Endothelial cell (in vitro differentiated cells): ENCODE data around the gene OR7D4. TPM values are rescaled to one million over a fixed set of nuclear protein-coding genes. Genes with fewer than 3 reads are reported as not detected.

Experiments
- DNase-seq: peaks from one replicate; pipeline ENCODE4 v3.0.0; 2021; ENCODE audit warnings: low spot score
- H3K27ac Mint-ChIP-seq: one replicate; pipeline ENCODE4 v1.8.0; 2021; ENCODE audit warnings: mixed read lengths, inconsistent platforms; ENCODE audit not compliant: unreplicated experiment
- H3K27me3 Mint-ChIP-seq: one replicate; pipeline ENCODE4 v1.8.0; 2021; ENCODE audit warnings: mild to moderate bottlenecking, moderate library complexity, mixed read lengths, inconsistent platforms; ENCODE audit not compliant: unreplicated experiment
- H3K36me3 Mint-ChIP-seq: one replicate; pipeline ENCODE4 v1.8.0; 2021; ENCODE audit warnings: mild to moderate bottlenecking, low read depth, mixed read lengths, inconsistent platforms; ENCODE audit not compliant: unreplicated experiment
- H3K4me1 Mint-ChIP-seq: one replicate; pipeline ENCODE4 v1.8.0; 2021; ENCODE audit warnings: mild to moderate bottlenecking, mixed read lengths, inconsistent platforms; ENCODE audit not compliant: unreplicated experiment
- H3K4me3 Mint-ChIP-seq: one replicate; pipeline ENCODE4 v1.8.0; 2021; ENCODE audit warnings: mild to moderate bottlenecking, mixed read lengths, inconsistent platforms; ENCODE audit not compliant: unreplicated experiment
- H3K9me3 Mint-ChIP-seq: one replicate; pipeline ENCODE4 v1.8.0; 2021; ENCODE audit warnings: mixed read lengths, inconsistent platforms; ENCODE audit not compliant: unreplicated experiment
- total RNA-seq: library from RNA; stranded (reverse); fragmentation: NEBNext Ultra II Directional; extraction: Animal tissue kit (Norgen Biotek cat#: 25700); gene quantifications from one replicate; pipeline ENCODE4 v1.2.1, GENCODE V29; 2021; ENCODE audit not compliant: unreplicated experiment
- TF ChIP-seq, protein P1 (sequence below): fragments of 200-600 bp; sonication (generic); IDR thresholded peaks from one replicate; pipeline ENCODE4 v1.5.0; 2021; ENCODE audit warnings: antibody characterized with exemption; ENCODE audit not compliant: unreplicated experiment

OR7D4 gene
- total RNA-seq, 1 donor from 2014 or later: not detected

DNA sequence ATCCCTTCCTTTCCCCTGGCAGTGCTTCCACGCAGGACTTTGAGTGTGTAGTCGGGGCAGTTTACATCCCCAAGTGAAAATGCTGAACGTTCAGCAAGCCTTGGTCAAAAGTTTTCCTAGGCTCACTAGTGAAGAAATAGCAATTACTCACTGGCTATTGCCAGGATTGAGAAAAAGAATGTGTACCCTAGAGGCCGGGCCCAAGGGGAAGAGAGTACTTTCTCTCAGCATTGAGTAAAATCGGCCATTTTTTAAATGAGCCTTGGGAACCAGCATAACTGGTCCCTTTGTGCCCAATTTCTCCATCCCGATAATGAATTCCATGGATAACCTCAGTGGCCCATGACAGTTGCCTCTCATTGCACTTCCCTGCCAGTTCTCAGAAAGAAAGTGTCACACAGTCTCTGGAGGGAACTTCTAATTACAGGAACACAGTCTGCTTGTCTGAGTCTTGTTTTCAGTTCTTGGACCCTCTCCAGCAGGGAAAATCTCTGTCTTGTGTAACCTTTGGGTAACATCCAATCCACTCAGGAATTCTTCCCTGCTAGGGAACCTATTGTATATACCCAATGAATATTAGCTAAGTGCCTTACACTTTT lies 47.9 kb downstream of the OR7D4 start:
- H3K4me3 Mint-ChIP-seq: no peak overlapping the region
- no peak for DNase-seq
- peaks cover 19% of the 10 kb centered on the region for H3K9me3 Mint-ChIP-seq
- no peaks in the 10 kb centered on the region for H3K4me1 Mint-ChIP-seq
- TF ChIP-seq, protein P1, sequence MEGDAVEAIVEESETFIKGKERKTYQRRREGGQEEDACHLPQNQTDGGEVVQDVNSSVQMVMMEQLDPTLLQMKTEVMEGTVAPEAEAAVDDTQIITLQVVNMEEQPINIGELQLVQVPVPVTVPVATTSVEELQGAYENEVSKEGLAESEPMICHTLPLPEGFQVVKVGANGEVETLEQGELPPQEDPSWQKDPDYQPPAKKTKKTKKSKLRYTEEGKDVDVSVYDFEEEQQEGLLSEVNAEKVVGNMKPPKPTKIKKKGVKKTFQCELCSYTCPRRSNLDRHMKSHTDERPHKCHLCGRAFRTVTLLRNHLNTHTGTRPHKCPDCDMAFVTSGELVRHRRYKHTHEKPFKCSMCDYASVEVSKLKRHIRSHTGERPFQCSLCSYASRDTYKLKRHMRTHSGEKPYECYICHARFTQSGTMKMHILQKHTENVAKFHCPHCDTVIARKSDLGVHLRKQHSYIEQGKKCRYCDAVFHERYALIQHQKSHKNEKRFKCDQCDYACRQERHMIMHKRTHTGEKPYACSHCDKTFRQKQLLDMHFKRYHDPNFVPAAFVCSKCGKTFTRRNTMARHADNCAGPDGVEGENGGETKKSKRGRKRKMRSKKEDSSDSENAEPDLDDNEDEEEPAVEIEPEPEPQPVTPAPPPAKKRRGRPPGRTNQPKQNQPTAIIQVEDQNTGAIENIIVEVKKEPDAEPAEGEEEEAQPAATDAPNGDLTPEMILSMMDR: no peak
- no peak overlapping the region for H3K27ac Mint-ChIP-seq
- no peaks in the 10 kb centered on the region for H3K27me3 Mint-ChIP-seq
- H3K36me3 Mint-ChIP-seq: peaks cover 14% of the 10 kb centered on the region

DNA sequence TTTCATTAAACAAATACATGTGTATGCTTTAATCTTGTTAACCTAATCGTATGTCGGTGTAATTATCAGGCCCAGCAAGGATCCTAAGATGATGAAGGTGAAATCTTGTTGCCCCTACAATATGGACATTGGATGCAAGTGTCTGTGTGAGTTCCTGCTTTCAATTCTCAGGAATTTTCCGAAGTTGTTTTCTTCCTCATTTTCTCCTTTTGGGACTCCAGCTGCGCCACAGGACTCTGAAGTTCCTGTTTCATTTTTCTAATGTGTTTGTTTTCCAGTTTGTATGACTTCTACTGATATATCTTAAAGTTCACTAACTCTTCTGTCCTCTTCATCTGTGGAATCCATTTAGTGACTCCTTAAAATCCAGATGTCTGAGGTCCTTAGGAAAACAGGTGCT lies 52.5 kb downstream of the OR7D4 start:
- Mint-ChIP-seq H3K27me3 (no peaks in the 10 kb centered on the region), H3K4me3 (no peak overlapping the region), H3K4me1 (no peaks in the 10 kb centered on the region), H3K27ac (no peak overlapping the region), H3K36me3 (peaks cover 49% of the 10 kb centered on the region), H3K9me3 (peaks cover 7% of the 10 kb centered on the region)
- TF ChIP-seq, protein P1: no peak
- DNase-seq: no peak

DNA sequence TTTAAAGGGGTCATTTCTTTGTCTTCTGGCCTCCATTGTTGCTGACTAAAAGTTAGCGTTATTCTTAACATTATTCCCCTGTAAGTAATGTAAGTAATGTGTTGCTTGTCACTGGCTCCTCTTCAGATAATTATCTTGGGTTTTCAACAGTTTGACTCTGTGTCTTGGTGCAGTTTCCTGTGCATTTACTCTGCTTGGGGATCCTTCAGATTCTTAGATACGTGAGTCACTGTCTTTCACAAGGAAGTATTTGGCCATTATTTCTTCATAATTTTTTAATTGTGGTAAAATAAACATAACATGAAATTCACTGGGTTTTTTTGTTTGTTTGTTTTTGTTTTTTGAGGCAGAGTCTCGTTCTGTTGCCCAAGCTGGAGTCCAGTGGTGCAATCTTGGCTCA lies 54.1 kb downstream of the OR7D4 start:
- H3K4me3 Mint-ChIP-seq: peak overlapping the region; percentile 9
- peaks cover 64% of the 10 kb centered on the region for H3K36me3 Mint-ChIP-seq
- H3K27ac Mint-ChIP-seq: no peak overlapping the region
- DNase-seq: no peak
- peaks cover 5% of the 10 kb centered on the region for H3K27me3 Mint-ChIP-seq
- H3K4me1 Mint-ChIP-seq: no peaks in the 10 kb centered on the region
- H3K9me3 Mint-ChIP-seq: peaks cover 20% of the 10 kb centered on the region
- TF ChIP-seq, protein P1: no peak

DNA sequence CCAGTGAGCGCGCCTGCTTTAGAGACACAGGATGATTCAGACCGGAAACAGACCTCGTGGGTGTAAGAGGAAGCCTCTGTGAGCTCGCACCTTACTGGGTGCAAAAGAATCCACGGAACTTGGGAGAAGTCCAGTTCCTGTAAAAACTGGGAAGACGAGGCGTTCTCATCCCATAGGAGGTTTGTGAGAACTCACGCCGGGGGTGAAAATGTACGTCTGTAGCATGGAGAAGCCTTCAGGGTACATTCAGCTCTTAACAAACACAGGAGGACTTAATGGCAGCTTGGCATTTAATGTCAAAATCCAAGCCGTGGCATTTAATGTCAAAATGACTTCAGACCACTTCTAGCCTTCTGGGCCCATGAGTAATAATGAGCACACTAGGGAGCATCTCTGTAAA lies 58.0 kb downstream of the OR7D4 start:
- peak overlapping the region; percentile 88 for H3K4me3 Mint-ChIP-seq
- H3K27ac Mint-ChIP-seq: no peak overlapping the region
- TF ChIP-seq, protein P1: no peak
- peaks cover 10% of the 10 kb centered on the region for H3K27me3 Mint-ChIP-seq
- no peak for DNase-seq
- H3K36me3 Mint-ChIP-seq: peaks cover 89% of the 10 kb centered on the region
- peaks cover 26% of the 10 kb centered on the region for H3K9me3 Mint-ChIP-seq
- H3K4me1 Mint-ChIP-seq: peaks cover 4% of the 10 kb centered on the region

Other genes with a start within 250 kb of the OR7D4 start
- gene MUC16, start 209.2 kb downstream of the OR7D4 start, total RNA-seq: not detected
- gene OR1M1, start 132.5 kb downstream of the OR7D4 start, total RNA-seq: not detected
- not detected for gene OR7G2, start 112.1 kb downstream of the OR7D4 start, total RNA-seq
- not detected for gene OR7G1, start 103.8 kb downstream of the OR7D4 start, total RNA-seq
- not detected for gene OR7G3, start 92.6 kb downstream of the OR7D4 start, total RNA-seq
- gene ZNF317, start 79.2 kb downstream of the OR7D4 start, total RNA-seq: 27.1 TPM
- not detected for gene OR7D2, start 40.6 kb downstream of the OR7D4 start, total RNA-seq
- not detected for gene OR7E24, start 31.3 kb upstream of the OR7D4 start, total RNA-seq
- 3.9 TPM for gene ZNF699, start 90.2 kb upstream of the OR7D4 start, total RNA-seq
- 6.8 TPM for gene ZNF559, start 104.6 kb upstream of the OR7D4 start, total RNA-seq
- gene ZNF177, start 143.4 kb upstream of the OR7D4 start, total RNA-seq: 1.1 TPM
- 20.9 TPM for gene ZNF266, start 216.0 kb upstream of the OR7D4 start, total RNA-seq